Type B pancreatic cell (in vitro differentiated cells): ENCODE measurements around the gene PSPC1. TPM values are rescaled to one million over a fixed set of nuclear protein-coding genes. Genes with fewer than 3 reads are reported as not detected.
"Not testable (repeated sequence)": the region's sequence is repeated elsewhere in the genome, so short reads cannot be mapped to it uniquely, and the experiment has no call there.

ENCODE experiments used
- DNase-seq: peaks from one replicate; pipeline ENCODE4 v3.0.0; 2021; ENCODE audit warnings: mixed read lengths; ENCODE audit not compliant: unreplicated experiment; ENCODE audit errors: extremely low spot score
- H3K27ac Mint-ChIP-seq: 2 replicates; pipeline ENCODE4 v1.8.0; 2021; ENCODE audit warnings: mild to moderate bottlenecking, mixed read lengths
- H3K27me3 Mint-ChIP-seq: 2 replicates; pipeline ENCODE4 v1.8.0; 2021; ENCODE audit warnings: mixed read lengths
- H3K36me3 Mint-ChIP-seq: 2 replicates; pipeline ENCODE4 v1.8.0; 2021; ENCODE audit warnings: mixed read lengths
- H3K4me1 Mint-ChIP-seq: one replicate; pipeline ENCODE4 v1.8.0; 2021; ENCODE audit warnings: mixed read lengths; ENCODE audit not compliant: unreplicated experiment
- H3K4me3 Mint-ChIP-seq: 2 replicates; pipeline ENCODE4 v1.8.0; 2021; ENCODE audit warnings: mild to moderate bottlenecking, mixed read lengths
- H3K9me3 Mint-ChIP-seq: 2 replicates; pipeline ENCODE4 v1.8.0; 2021; ENCODE audit warnings: mixed read lengths
- total RNA-seq: library from RNA; stranded (reverse); gene quantifications from 2 replicates; pipeline ENCODE4 v1.2.1, GENCODE V29; 2021; ENCODE audit warnings: low replicate concordance
- TF ChIP-seq, protein P1 (sequence below): fragments of 200-600 bp; sonication (generic); conservative IDR thresholded peaks from 2 replicates; pipeline ENCODE4 v1.5.0; 2021; ENCODE audit warnings: antibody characterized with exemption, mild to moderate bottlenecking

Gene PSPC1
- total RNA-seq, 1 donor from 2014 or later, result 83.6 TPM

DNA sequence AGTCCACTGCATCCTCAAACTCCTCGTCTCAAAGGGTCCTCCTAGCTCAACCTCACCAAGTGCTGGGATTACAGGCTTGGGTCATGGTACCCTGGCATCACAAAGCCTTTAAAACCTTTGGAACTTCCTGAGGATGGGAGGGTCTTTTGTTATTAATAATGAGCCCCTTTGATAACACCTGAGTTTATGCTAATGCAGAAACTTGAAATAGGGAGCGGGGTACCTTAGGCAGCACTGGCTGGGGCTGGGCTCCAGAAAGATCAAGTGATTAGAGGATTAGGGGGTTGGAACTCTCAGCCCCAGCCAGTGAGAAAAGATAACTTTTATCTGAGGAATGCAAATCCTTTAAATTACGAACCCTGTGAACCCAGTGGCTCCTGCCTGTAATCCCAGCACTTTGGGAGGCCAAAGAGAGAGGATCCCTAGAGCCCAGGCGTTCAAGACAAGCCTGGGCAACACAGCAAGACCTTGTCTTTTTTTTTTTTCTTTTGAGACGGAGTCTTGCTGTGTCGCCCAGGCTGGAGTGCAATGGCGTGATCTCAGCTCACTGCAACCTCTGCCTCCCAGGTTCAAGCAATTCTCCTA lies 9.3 kb upstream of the PSPC1 start:
- Mint-ChIP-seq H3K4me1 (peaks cover 5% of the 10 kb centered on the region), H3K4me3 (no peak overlapping the region), H3K27me3 (no peaks in the 10 kb centered on the region), H3K9me3 (no peaks in the 10 kb centered on the region), H3K36me3 (peaks cover 8% of the 10 kb centered on the region), H3K27ac (no peak overlapping the region)
- TF ChIP-seq, protein P1, sequence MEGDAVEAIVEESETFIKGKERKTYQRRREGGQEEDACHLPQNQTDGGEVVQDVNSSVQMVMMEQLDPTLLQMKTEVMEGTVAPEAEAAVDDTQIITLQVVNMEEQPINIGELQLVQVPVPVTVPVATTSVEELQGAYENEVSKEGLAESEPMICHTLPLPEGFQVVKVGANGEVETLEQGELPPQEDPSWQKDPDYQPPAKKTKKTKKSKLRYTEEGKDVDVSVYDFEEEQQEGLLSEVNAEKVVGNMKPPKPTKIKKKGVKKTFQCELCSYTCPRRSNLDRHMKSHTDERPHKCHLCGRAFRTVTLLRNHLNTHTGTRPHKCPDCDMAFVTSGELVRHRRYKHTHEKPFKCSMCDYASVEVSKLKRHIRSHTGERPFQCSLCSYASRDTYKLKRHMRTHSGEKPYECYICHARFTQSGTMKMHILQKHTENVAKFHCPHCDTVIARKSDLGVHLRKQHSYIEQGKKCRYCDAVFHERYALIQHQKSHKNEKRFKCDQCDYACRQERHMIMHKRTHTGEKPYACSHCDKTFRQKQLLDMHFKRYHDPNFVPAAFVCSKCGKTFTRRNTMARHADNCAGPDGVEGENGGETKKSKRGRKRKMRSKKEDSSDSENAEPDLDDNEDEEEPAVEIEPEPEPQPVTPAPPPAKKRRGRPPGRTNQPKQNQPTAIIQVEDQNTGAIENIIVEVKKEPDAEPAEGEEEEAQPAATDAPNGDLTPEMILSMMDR, result no peak
- no peak for DNase-seq

DNA sequence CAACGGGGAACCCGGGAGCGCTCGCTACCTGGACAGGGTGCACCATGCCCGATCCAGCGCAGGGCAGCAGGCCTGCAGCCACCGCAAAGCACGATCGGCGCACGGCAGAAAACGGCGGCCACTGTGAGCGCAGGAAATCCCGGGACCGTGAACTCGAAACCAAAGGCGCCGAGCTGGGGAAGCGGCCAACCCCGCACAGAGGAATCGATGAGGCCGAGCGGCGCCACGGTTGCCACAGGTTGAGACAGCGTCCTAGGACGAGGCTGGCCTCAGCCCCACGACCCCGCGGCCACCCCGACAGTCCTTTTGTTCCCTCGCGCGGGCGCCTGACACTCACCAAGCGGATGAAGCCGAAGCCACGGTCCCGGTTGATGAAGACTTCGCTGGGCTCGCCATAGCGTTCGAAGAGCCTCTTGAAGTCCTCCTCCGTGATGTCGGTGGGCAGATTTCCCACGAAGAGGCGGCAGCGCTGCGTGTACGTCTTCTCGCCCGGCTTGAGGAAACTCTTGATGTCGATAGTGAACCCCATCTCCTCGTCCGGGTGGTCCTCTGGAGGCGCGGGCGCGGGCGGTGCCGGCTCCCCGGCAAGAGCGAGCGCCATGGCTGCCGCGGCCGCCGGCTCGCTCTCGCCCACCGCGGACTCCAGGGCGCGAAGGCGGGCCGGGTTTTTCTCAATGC lies 557 bp downstream of the PSPC1 start:
- TF ChIP-seq, protein P1, result peak; percentile 20
- peak overlapping the region; percentile 98 for H3K4me3 Mint-ChIP-seq
- peaks cover 4% of the 10 kb centered on the region for H3K4me1 Mint-ChIP-seq
- DNase-seq, result peak; percentile 75
- H3K27ac Mint-ChIP-seq, result peak overlapping the region; percentile 98
- peaks cover 9% of the 10 kb centered on the region for H3K36me3 Mint-ChIP-seq
- H3K27me3 Mint-ChIP-seq, result peaks cover 3% of the 10 kb centered on the region
- H3K9me3 Mint-ChIP-seq, result no peaks in the 10 kb centered on the region

DNA sequence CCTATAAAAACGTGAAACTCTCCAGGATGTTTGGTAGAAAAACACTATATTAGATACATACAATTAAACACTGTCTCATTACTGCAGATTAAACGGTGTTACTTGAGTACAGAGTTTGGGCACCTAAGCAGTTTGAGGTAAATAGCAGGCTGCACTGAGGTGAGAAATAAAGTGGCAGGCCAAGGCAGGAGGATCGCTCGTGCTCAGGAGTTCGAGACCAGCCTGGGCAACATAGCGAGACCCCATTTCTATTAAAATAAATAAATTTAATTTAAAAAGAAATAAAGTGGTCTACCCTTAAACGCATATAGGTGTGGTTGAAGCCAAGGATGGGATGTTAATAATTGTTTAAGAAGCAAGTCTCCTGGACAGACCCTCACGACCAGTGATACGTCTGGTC lies 1.2 kb downstream of the PSPC1 start:
- no peaks in the 10 kb centered on the region for H3K9me3 Mint-ChIP-seq
- peaks cover 3% of the 10 kb centered on the region for H3K27me3 Mint-ChIP-seq
- H3K4me3 Mint-ChIP-seq, result peak overlapping the region; percentile 98
- H3K27ac Mint-ChIP-seq, result peak overlapping the region; percentile 98
- H3K4me1 Mint-ChIP-seq, result peaks cover 4% of the 10 kb centered on the region
- peaks cover 9% of the 10 kb centered on the region for H3K36me3 Mint-ChIP-seq
- DNase-seq, result no peak
- TF ChIP-seq, protein P1, result no peak

DNA sequence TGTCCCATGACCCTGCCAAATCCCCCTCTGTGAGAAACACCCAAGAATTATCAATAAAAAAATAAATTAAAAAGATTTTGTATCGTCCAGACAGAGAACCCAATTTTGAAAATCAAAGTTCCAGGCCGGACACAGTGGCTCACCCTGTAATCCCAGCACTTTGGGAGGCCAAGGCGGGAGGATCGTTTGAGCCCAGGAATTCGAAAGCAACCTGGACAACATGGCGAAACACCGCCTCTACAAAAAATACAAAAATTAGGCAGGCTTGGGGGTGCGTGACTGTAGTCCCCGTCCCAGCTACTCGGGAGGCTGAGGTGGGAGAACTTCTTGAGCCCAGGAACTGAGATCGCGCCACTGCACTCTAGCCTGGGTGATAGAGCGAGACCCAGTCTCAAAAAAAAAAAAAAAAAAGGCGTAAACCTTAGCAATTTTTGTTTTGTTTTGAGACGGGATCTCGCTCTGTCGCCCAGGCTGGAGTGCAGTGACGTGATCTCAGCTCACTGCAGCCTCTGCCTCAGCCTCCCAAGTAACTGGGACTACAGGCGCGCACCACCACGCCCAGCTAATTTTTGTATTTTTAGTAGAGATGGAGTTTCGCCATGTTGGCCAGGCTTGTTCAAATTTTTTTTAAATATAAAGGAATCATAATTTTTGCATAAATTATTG lies 1.9 kb downstream of the PSPC1 start:
- Mint-ChIP-seq H3K27ac (peak overlapping the region; percentile 98), H3K36me3 (peaks cover 12% of the 10 kb centered on the region), H3K4me3 (peak overlapping the region; percentile 98)
- not testable (repeated sequence) for H3K4me1 Mint-ChIP-seq, DNase-seq, H3K9me3 Mint-ChIP-seq, H3K27me3 Mint-ChIP-seq

DNA sequence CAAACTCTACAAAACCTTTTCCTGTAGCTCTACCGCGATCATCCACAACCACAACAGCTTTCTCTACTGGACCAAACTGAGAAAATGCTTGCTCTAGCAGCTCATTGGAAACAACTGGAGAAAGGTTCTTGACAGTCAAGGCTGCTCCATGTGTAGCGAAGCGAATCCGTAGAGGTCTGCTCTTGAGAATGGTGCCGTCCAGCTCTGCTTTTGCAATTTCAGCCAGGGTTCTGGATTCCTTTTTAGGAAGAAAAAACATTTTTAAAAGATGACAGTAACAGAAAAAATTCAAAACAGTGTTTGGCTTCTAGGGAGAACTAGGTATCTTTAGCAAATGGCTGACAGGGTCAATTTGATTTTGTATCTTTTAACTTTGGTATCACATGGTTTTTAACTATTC lies 10.4 kb downstream of the PSPC1 start:
- DNase-seq, result no peak
- H3K9me3 Mint-ChIP-seq, result no peaks in the 10 kb centered on the region
- no peak overlapping the region for H3K27ac Mint-ChIP-seq
- TF ChIP-seq, protein P1, result no peak
- H3K4me1 Mint-ChIP-seq, result no peaks in the 10 kb centered on the region
- peaks cover 33% of the 10 kb centered on the region for H3K36me3 Mint-ChIP-seq
- H3K4me3 Mint-ChIP-seq, result no peak overlapping the region
- no peaks in the 10 kb centered on the region for H3K27me3 Mint-ChIP-seq

DNA sequence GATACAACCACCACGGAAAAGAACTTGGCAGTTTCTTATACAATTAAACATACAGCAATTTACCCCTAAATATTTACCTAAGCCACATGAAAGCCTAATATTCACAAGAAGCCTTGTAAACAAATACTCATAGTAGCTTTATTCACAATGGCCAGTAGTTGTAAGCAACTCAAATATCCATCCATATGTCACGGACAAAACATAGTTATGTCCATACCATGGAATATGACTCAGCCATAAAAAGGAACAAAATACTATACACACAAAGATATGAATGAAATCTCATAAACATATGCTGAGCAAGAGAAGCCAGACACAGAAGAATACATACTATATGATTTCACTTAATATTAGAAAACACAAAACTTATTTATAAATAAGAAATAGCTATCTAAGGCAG lies 12.9 kb downstream of the PSPC1 start:
- Mint-ChIP-seq H3K27me3 (no peaks in the 10 kb centered on the region), H3K4me3 (no peak overlapping the region), H3K9me3 (no peaks in the 10 kb centered on the region), H3K4me1 (no peaks in the 10 kb centered on the region), H3K27ac (no peak overlapping the region), H3K36me3 (peaks cover 23% of the 10 kb centered on the region)
- TF ChIP-seq, protein P1, result no peak
- DNase-seq, result no peak
